ENCODE measurements around the gene ZNG1C.
"Not testable (repeated sequence)": the region's sequence is repeated elsewhere in the genome, so short reads cannot be mapped to it uniquely, and the experiment has no call there.

Gene ZNG1C

DNA sequence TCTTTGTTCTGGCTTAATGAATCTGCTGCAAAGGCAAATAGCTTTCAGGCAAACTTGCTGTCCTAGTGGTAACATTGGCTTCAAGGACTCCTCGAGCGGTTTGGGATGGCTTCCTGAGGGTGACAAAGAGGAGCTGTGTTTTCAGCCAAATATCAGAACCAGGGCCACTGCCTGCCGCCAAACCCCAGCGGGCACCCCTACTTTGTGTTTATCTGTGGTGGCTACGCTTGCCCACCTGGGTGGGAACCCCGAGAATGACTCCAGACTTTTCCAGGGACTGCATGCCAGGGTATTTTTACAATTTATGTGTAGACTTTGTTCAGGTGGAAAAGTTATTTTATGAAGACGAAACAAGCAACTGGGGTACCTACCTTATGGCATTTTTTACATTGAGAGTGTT is 96.2 kb downstream of the ZNG1C start:
- not testable (repeated sequence) for H3K9ac ChIP-seq (ENCODE audit: low read length); H3K27me3 ChIP-seq (ENCODE audit: control insufficient read depth in 1 of 2, insufficient read depth in 1 of 2, low read length in 2 of 2); H2AK5ac ChIP-seq (ENCODE audit: low read length, severe bottlenecking); H3K4ac ChIP-seq (ENCODE audit: low read depth in 1 of 2, low read length in 2 of 2); H3K4me2 ChIP-seq (ENCODE audit: low read length, poor library complexity, severe bottlenecking); H2BK5ac ChIP-seq (ENCODE audit: low read depth, low read length, poor library complexity, severe bottlenecking); H3K27ac ChIP-seq (ENCODE audit: low read length, poor library complexity, severe bottlenecking); H2BK120ac ChIP-seq (ENCODE audit: low read depth, low read length); H2BK15ac ChIP-seq (ENCODE audit: low read depth, poor library complexity, severe bottlenecking); H4K91ac ChIP-seq (ENCODE audit: low read length); H3K4me3 ChIP-seq (ENCODE audit: insufficient read depth in 1 of 2, low read depth in 1 of 2, low read length in 2 of 2); H4K8ac ChIP-seq (ENCODE audit: low read length); H3K4me1 ChIP-seq (ENCODE audit: control insufficient read depth, insufficient read depth, low read depth, low read length); H2BK12ac ChIP-seq (ENCODE audit: low read length in 2 of 2); H3K79me1 ChIP-seq (replicated peaks; ENCODE audit: low read length, poor library complexity, severe bottlenecking); H3K18ac ChIP-seq (ENCODE audit: low read depth in 1 of 2, low read length in 2 of 2); H2AFZ ChIP-seq (ENCODE audit: low read depth, low read length); H3K14ac ChIP-seq (ENCODE audit: low read length in 2 of 2); DNase-seq; H3K36me3 ChIP-seq (ENCODE audit: control insufficient read depth in 1 of 2, insufficient read depth in 2 of 2, low read depth in 1 of 2, low read length in 2 of 2); H3K23ac ChIP-seq (ENCODE audit: low read length in 2 of 2); H3K9me3 ChIP-seq (ENCODE audit: control insufficient read depth, low read length)
- WGBS: 75% methylated on average over 6 of the region's 7 CpGs

DNA sequence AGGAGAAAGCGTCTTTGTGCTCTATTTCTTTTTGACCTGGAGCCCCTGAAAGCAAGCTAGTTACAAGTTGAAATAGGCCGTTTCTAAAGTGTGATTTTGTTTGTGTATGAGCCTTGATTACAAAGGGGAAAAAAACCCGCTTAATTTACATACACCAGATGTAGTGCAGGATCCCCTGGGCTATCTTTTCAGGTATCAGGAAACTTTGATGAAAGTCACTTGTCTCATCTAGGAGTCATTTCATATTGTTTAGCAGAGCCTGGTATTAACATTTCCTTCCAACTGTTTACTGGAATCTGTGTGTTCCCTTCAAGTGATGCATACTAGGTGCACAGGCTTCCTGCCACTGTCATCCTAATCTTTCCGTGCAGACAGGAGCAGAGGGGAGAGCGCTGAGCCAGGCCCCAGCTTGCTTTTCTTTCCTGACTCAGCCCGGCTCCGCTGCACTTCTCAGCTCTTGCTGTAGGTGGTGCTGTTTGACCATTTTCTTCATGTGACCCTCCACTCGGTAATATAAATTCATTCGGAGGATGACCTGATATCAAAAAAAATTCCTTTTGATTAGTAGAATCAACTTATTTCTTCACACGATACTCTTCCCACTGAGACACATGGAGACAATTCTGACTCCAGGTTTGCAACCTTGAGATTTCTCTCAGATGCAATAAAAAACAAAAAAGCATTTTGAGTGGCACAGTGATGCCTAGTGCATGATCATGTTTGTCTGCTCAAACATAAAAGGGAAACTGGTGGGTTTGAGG is 100.7 kb downstream of the ZNG1C start:
- not testable (repeated sequence) for H3K9me3 ChIP-seq (ENCODE audit: control insufficient read depth, low read length); H2AK5ac ChIP-seq (ENCODE audit: low read length, severe bottlenecking); H3K4me2 ChIP-seq (ENCODE audit: low read length, poor library complexity, severe bottlenecking); H3K4me1 ChIP-seq (ENCODE audit: control insufficient read depth, insufficient read depth, low read depth, low read length); H4K91ac ChIP-seq (ENCODE audit: low read length); H3K4ac ChIP-seq (ENCODE audit: low read depth in 1 of 2, low read length in 2 of 2); H3K79me1 ChIP-seq (replicated peaks; ENCODE audit: low read length, poor library complexity, severe bottlenecking); H2BK5ac ChIP-seq (ENCODE audit: low read depth, low read length, poor library complexity, severe bottlenecking); H3K27me3 ChIP-seq (ENCODE audit: control insufficient read depth in 1 of 2, insufficient read depth in 1 of 2, low read length in 2 of 2); H3K36me3 ChIP-seq (ENCODE audit: control insufficient read depth in 1 of 2, insufficient read depth in 2 of 2, low read depth in 1 of 2, low read length in 2 of 2); H2BK12ac ChIP-seq (ENCODE audit: low read length in 2 of 2); H2BK15ac ChIP-seq (ENCODE audit: low read depth, poor library complexity, severe bottlenecking); H3K4me3 ChIP-seq (ENCODE audit: insufficient read depth in 1 of 2, low read depth in 1 of 2, low read length in 2 of 2); DNase-seq; H3K18ac ChIP-seq (ENCODE audit: low read depth in 1 of 2, low read length in 2 of 2); H4K8ac ChIP-seq (ENCODE audit: low read length); H3K27ac ChIP-seq (ENCODE audit: low read length, poor library complexity, severe bottlenecking); H2AFZ ChIP-seq (ENCODE audit: low read depth, low read length); H2BK120ac ChIP-seq (ENCODE audit: low read depth, low read length); H3K23ac ChIP-seq (ENCODE audit: low read length in 2 of 2); H3K9ac ChIP-seq (ENCODE audit: low read length); H3K14ac ChIP-seq (ENCODE audit: low read length in 2 of 2)
- no CpG with 5 or more reads among the region's 10 CpGs for WGBS

DNA sequence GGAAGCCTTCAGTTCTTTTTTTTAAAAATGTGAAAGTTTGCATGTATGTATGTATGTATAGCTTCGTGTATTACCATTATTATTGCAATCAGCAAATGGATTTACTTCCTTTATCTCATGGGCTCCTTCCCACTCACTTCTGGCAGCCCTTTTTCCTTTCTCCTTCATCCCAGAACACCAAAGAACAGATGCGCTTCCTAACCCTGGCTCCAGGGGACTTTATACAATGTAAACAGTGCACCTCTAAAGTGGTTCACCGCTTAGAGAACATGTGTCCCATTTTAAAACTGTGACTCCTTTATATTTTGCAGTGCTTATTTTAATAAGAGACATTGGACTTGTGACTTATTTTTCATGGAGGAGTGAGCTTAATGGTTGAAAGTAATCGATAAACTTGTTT is 101.5 kb downstream of the ZNG1C start:
- H3K4ac ChIP-seq (ENCODE audit: low read depth in 1 of 2, low read length in 2 of 2); DNase-seq; H4K8ac ChIP-seq (ENCODE audit: low read length); H2BK5ac ChIP-seq (ENCODE audit: low read depth, low read length, poor library complexity, severe bottlenecking); H3K14ac ChIP-seq (ENCODE audit: low read length in 2 of 2); H3K36me3 ChIP-seq (ENCODE audit: control insufficient read depth in 1 of 2, insufficient read depth in 2 of 2, low read depth in 1 of 2, low read length in 2 of 2); H2AK5ac ChIP-seq (ENCODE audit: low read length, severe bottlenecking); H3K27ac ChIP-seq (ENCODE audit: low read length, poor library complexity, severe bottlenecking); H3K27me3 ChIP-seq (ENCODE audit: control insufficient read depth in 1 of 2, insufficient read depth in 1 of 2, low read length in 2 of 2); H3K9me3 ChIP-seq (ENCODE audit: control insufficient read depth, low read length); H3K18ac ChIP-seq (ENCODE audit: low read depth in 1 of 2, low read length in 2 of 2); H2AFZ ChIP-seq (ENCODE audit: low read depth, low read length); H3K9ac ChIP-seq (ENCODE audit: low read length); H3K4me1 ChIP-seq (ENCODE audit: control insufficient read depth, insufficient read depth, low read depth, low read length); H2BK120ac ChIP-seq (ENCODE audit: low read depth, low read length); H3K4me2 ChIP-seq (ENCODE audit: low read length, poor library complexity, severe bottlenecking); H3K23ac ChIP-seq (ENCODE audit: low read length in 2 of 2); H4K91ac ChIP-seq (ENCODE audit: low read length); H3K79me1 ChIP-seq (replicated peaks; ENCODE audit: low read length, poor library complexity, severe bottlenecking); H2BK15ac ChIP-seq (ENCODE audit: low read depth, poor library complexity, severe bottlenecking); H2BK12ac ChIP-seq (ENCODE audit: low read length in 2 of 2); H3K4me3 ChIP-seq (ENCODE audit: insufficient read depth in 1 of 2, low read depth in 1 of 2, low read length in 2 of 2): not testable (repeated sequence)
- 56% methylated on average over 2 of the region's 4 CpGs for WGBS

DNA sequence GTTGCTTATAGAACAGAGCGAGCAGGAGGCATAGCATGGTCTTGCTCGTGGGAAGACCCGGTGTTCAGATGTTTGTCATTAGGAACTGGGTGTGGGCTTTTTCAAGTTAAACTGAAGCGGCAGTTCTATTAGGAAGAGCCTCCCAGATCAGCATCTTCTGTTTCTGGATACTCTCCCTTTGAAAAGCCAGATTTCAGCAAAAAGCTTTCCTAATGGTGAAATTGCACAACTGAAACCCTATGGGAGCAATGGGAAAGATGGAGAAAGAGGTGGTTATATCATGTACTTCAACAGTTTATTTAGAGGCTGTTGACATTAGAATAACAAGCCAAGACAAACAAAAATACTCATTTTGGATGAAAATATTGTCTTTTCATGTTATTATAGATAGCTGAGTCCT is 102.2 kb downstream of the ZNG1C start:
- H3K9me3 ChIP-seq (ENCODE audit: control insufficient read depth, low read length); H3K27ac ChIP-seq (ENCODE audit: low read length, poor library complexity, severe bottlenecking); H3K23ac ChIP-seq (ENCODE audit: low read length in 2 of 2); H3K18ac ChIP-seq (ENCODE audit: low read depth in 1 of 2, low read length in 2 of 2); H3K14ac ChIP-seq (ENCODE audit: low read length in 2 of 2); H2BK15ac ChIP-seq (ENCODE audit: low read depth, poor library complexity, severe bottlenecking); H2BK120ac ChIP-seq (ENCODE audit: low read depth, low read length); H2AFZ ChIP-seq (ENCODE audit: low read depth, low read length); DNase-seq; H3K4me1 ChIP-seq (ENCODE audit: control insufficient read depth, insufficient read depth, low read depth, low read length); H3K9ac ChIP-seq (ENCODE audit: low read length); H3K4me3 ChIP-seq (ENCODE audit: insufficient read depth in 1 of 2, low read depth in 1 of 2, low read length in 2 of 2); H3K4ac ChIP-seq (ENCODE audit: low read depth in 1 of 2, low read length in 2 of 2); H2BK5ac ChIP-seq (ENCODE audit: low read depth, low read length, poor library complexity, severe bottlenecking); H3K4me2 ChIP-seq (ENCODE audit: low read length, poor library complexity, severe bottlenecking); H2BK12ac ChIP-seq (ENCODE audit: low read length in 2 of 2); H2AK5ac ChIP-seq (ENCODE audit: low read length, severe bottlenecking); H4K8ac ChIP-seq (ENCODE audit: low read length); H3K79me1 ChIP-seq (replicated peaks; ENCODE audit: low read length, poor library complexity, severe bottlenecking); H3K36me3 ChIP-seq (ENCODE audit: control insufficient read depth in 1 of 2, insufficient read depth in 2 of 2, low read depth in 1 of 2, low read length in 2 of 2); H4K91ac ChIP-seq (ENCODE audit: low read length); H3K27me3 ChIP-seq (ENCODE audit: control insufficient read depth in 1 of 2, insufficient read depth in 1 of 2, low read length in 2 of 2): not testable (repeated sequence)
- WGBS: no CpG with 5 or more reads among the region's 4 CpGs

All from mesenchymal stem cell (in vitro differentiated cells and primary cell).